Fibroblast of the aortic adventitia (primary cell): ENCODE results near the gene HMCN2. TPM values are rescaled to one million over a fixed set of nuclear protein-coding genes. Genes with fewer than 3 reads are reported as not detected.

ENCODE experiments used
- DNase-seq: peaks from one replicate; pipeline ENCODE4 v3.0.0-alpha.2; 2010; ENCODE audit warnings: low read depth
- H3K4me3 ChIP-seq: 2 replicates; pipeline ENCODE4 v1.5.1; 2011; ENCODE audit warnings: low read depth, mild to moderate bottlenecking, control low read depth, low read length, moderate library complexity
- CTCF ChIP-seq: IDR thresholded peaks from 2 replicates; pipeline ENCODE4 v1.5.1; 2011; ENCODE audit warnings: mild to moderate bottlenecking, low read length, control low read depth, inconsistent platforms; ENCODE audit not compliant: insufficient read depth
- total RNA-seq: library from RNA; depleted of rRNA; stranded (reverse); fragments of >200 nt; gene quantifications from 2 replicates; pipeline ENCODE4 v1.2.3, GENCODE V29; 2012; ENCODE audit warnings: low replicate concordance

HMCN2 gene
- total RNA-seq, 1 donor, result not detected

- H3K4me3 ChIP-seq, result no peak overlapping the region
- TF ChIP-seq CTCF, result no peak
- no peak for DNase-seq
These were observed 42.0 kb downstream of the HMCN2 start for GRCh38 chr9:130307667-130307943.

- no peak for TF ChIP-seq CTCF
- no peak overlapping the region for H3K4me3 ChIP-seq
- no peak for DNase-seq
These were observed 42.6 kb downstream of the HMCN2 start for GRCh38 chr9:130308081-130308571.

- H3K4me3 ChIP-seq, result no peak overlapping the region
- DNase-seq, result no peak
- TF ChIP-seq CTCF, result no peak
These were observed 44.3 kb downstream of the HMCN2 start for GRCh38 chr9:130309689-130310455.

- no peak for DNase-seq
- no peak overlapping the region for H3K4me3 ChIP-seq
- TF ChIP-seq CTCF, result no peak
These were observed 44.9 kb downstream of the HMCN2 start for GRCh38 chr9:130310456-130310855.

- DNase-seq, result no peak
- no peak overlapping the region for H3K4me3 ChIP-seq
- TF ChIP-seq CTCF, result no peak
These were observed 45.4 kb downstream of the HMCN2 start for GRCh38 chr9:130311003-130311402.

GRCh38 chr9:130311408-130312140, 46.0 kb downstream of the HMCN2 start:
- no peak for TF ChIP-seq CTCF
- no peak overlapping the region for H3K4me3 ChIP-seq
- DNase-seq, result no peak
